Chondrocyte (in vitro differentiated cells): ENCODE data around the gene ADRA2C. TPM values are rescaled to one million over a fixed set of nuclear protein-coding genes. Genes with fewer than 3 reads are reported as not detected.
A peak's percentile ranks its signal among the peaks of the same experiment; 100 is the strongest.

Experiments
- DNase-seq: peaks from one replicate; pipeline ENCODE4 v3.0.0; 2021; ENCODE audit warnings: mixed read lengths, low spot score
- H3K27ac Mint-ChIP-seq: one replicate; pipeline ENCODE4 v1.8.0; 2021; ENCODE audit warnings: mild to moderate bottlenecking, moderate library complexity, mixed read lengths; ENCODE audit not compliant: unreplicated experiment
- H3K27me3 Mint-ChIP-seq: 2 replicates; pipeline ENCODE4 v1.8.0; 2021; ENCODE audit warnings: low read depth, mixed read lengths
- H3K36me3 Mint-ChIP-seq: 2 replicates; pipeline ENCODE4 v1.8.0; 2021; ENCODE audit warnings: low read depth, mixed read lengths
- H3K4me1 Mint-ChIP-seq: 2 replicates; pipeline ENCODE4 v1.8.0; 2021; ENCODE audit warnings: low read depth, mild to moderate bottlenecking, mixed read lengths
- H3K4me3 Mint-ChIP-seq: one replicate; pipeline ENCODE4 v1.8.0; 2021; ENCODE audit warnings: mild to moderate bottlenecking, moderate library complexity, mixed read lengths; ENCODE audit not compliant: unreplicated experiment
- H3K9me3 Mint-ChIP-seq: 2 replicates; pipeline ENCODE4 v1.8.0; 2021; ENCODE audit warnings: low read depth, mixed read lengths
- CTCF ChIP-seq: fragments of 200-600 bp; sonication (generic); IDR thresholded peaks from 2 replicates; pipeline ENCODE4 v1.5.0; 2021; ENCODE audit warnings: antibody characterized with exemption, mild to moderate bottlenecking, moderate library complexity
- long read RNA-seq: library from polyadenylated mRNA; stranded (forward); transcript quantifications from one replicate; pipeline ENCODE4 v2.0.0, GENCODE V29; 2021
- total RNA-seq: library from RNA; stranded (reverse); gene quantifications from 3 replicates; pipeline ENCODE4 v1.2.1, GENCODE V29; 2021

Gene ADRA2C
- total RNA-seq = 0.99 to 1.6 TPM (median 1.5 TPM) in 3 replicates
- long read RNA-seq, transcript ADRA2C-201 (1 exons, 2,129 nt) = major isoform, 6 of 6 reads
- long read RNA-seq, partial matches to known transcripts = 0 of 6 reads
- long read RNA-seq, other reads (novel, unspliced or antisense) = 0 of 6 reads

GRCh38 chr4:3766036-3766784, at the start of gene ADRA2C:
Gene ADRA2C, plus strand, starts transcription at chr4:3766385. Its CDS starts 222 bp downstream, at chr4:3766607.
- Mint-ChIP-seq H3K36me3 (peaks cover 1% of the 10 kb centered on the region), H3K4me3 (peak within 1 kb of the TSS; percentile 70), H3K9me3 (no peaks in the 10 kb centered on the region), H3K4me1 (peaks cover 8% of the 10 kb centered on the region), H3K27me3 (peaks cover 37% of the 10 kb centered on the region), H3K27ac (no peak within 1 kb of the TSS)
- no peak for DNase-seq
- no peak for TF ChIP-seq CTCF

- DNase-seq = peak; percentile 66
- Mint-ChIP-seq H3K36me3 (peaks cover 4% of the 10 kb centered on the region), H3K27me3 (peaks cover 37% of the 10 kb centered on the region), H3K9me3 (peaks cover 13% of the 10 kb centered on the region), H3K4me1 (no peaks in the 10 kb centered on the region), H3K27ac (no peak overlapping the region), H3K4me3 (no peak overlapping the region)
- TF ChIP-seq CTCF = no peak
Measured at GRCh38 chr4:3716631-3717235, 49.5 kb upstream of the ADRA2C start.

DNA sequence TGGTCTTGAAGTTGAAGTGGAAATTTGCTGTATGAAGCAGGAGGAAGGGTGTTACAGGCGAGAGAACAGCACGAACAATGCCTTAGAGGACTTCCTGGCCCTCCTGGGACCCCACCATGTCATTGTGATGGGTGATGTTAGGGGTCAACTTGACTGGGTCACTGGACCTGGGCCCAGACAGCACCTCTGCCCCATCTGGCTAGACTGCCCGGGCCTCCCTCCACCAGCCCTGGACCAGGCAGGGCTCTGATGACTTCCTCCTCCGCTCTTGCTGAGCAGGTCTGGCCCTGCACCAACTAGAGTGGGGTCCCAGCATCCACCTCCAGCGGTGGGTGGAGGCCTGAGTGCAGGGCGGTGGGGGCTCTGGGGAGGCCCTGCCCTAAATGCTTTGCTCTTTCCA, 48.9 kb upstream of the ADRA2C start:
- no peaks in the 10 kb centered on the region for H3K4me1 Mint-ChIP-seq
- H3K27me3 Mint-ChIP-seq = peaks cover 37% of the 10 kb centered on the region
- peak; percentile 79 for DNase-seq
- H3K9me3 Mint-ChIP-seq = peaks cover 13% of the 10 kb centered on the region
- no peak overlapping the region for H3K4me3 Mint-ChIP-seq
- no peak for TF ChIP-seq CTCF
- H3K27ac Mint-ChIP-seq = no peak overlapping the region
- H3K36me3 Mint-ChIP-seq = peaks cover 4% of the 10 kb centered on the region

DNA sequence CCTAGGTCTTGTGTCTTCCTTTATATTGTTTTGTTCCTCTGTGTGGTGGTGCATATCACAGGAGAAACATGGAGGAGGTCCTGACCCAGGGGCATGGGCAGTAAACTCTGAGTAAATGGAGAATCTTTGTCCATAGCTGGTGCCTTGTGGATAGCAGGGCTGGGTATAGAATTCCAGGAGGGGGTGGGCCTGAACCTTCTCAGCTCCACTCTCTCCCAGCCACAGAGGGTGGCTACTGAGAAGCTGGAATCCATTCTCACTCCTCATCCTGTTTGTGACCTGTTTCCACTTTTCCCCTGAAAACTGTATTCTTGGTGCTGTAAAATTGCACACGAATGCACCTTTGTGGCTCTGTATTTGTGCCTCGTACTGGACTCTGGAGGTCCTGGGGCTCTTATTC, 47.7 kb upstream of the ADRA2C start:
- no peak overlapping the region for H3K4me3 Mint-ChIP-seq
- H3K36me3 Mint-ChIP-seq = peaks cover 4% of the 10 kb centered on the region
- H3K4me1 Mint-ChIP-seq = no peaks in the 10 kb centered on the region
- peaks cover 34% of the 10 kb centered on the region for H3K27me3 Mint-ChIP-seq
- no peak overlapping the region for H3K27ac Mint-ChIP-seq
- H3K9me3 Mint-ChIP-seq = peaks cover 13% of the 10 kb centered on the region
- DNase-seq = peak; percentile 6
- TF ChIP-seq CTCF = no peak

DNA sequence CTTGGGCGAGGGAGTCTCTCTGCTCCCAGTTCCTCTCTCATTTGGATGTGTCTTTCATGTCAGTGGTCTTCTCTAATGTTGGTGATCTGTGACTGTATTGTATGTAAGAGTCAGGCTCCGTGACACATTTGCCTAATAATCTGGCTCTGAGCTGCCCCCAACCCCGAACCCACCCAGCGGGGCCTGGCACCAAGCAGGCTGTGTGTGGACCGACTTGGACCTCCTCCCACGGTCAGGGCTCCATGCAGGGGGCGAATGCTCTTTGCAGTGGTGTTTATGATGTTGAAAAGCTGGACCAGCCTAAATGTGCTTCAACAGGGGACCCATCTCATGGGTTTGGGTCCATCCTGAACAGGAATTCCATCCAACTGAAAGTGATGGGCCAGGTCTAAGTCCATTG, 47.0 kb upstream of the ADRA2C start:
- TF ChIP-seq CTCF = no peak
- no peak overlapping the region for H3K27ac Mint-ChIP-seq
- peaks cover 13% of the 10 kb centered on the region for H3K9me3 Mint-ChIP-seq
- DNase-seq = peak; percentile 50
- no peak overlapping the region for H3K4me3 Mint-ChIP-seq
- peaks cover 4% of the 10 kb centered on the region for H3K36me3 Mint-ChIP-seq
- no peaks in the 10 kb centered on the region for H3K4me1 Mint-ChIP-seq
- H3K27me3 Mint-ChIP-seq = peaks cover 35% of the 10 kb centered on the region
